ENCODE measurements around the gene MYO1F.
"Not testable (repeated sequence)": the region's sequence is repeated elsewhere in the genome, so short reads cannot be mapped to it uniquely, and the experiment has no call there.

The MYO1F gene

GRCh38 chr19:8517551-8518442 is 59.4 kb downstream of the MYO1F start:
- DNase-seq (ENCODE audit: low read depth): peak; percentile 32

GRCh38 chr19:8515317-8515716 is 61.9 kb downstream of the MYO1F start:
- DNase-seq (ENCODE audit: low read depth): peak; percentile 41

- DNase-seq (ENCODE audit: low read depth): not testable (repeated sequence)
Observed at GRCh38 chr19:8514505-8515009, 62.7 kb downstream of the MYO1F start.

DNA sequence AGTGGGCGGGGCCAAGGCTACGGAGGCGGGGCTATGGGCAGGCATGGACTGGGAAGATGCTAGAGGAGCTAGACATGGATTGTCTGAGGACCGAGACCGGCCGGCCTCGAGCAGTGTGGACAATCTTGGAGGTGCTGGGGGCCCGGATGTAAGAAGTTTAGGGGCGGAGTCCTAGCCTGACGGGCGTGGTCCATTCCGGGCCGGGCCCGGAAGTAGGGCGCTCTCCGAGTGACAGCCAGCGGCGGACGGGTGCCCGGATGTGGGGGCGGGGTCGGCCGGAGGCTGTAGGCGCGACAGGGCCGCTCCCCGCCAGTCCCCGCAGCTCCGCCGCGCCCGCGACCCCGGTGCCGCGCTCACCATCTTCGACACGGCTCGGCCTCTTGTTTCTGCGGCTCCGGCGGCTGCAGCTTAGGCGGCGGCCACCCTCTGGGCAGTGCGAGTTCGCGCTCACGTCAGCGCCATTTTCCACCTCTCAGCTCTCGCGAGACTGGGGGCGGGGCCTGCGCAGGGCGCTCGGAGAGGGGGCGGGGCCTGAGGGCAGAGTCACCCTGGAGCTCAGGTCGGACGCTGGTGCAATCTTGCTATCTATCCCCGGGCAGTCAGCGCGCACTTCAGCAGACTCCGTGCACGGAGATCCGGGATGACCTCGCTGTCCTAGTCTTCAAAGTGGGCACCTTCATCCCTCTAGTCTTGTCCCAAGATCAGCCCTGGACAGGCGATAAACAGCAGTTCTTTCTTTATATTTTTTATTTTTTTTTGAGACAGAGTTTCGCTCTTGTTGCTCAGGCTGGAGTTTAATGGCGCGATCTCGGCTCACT is 63.3 kb downstream of the MYO1F start, which contains the start of gene ZNF414:
Gene ZNF414 (minus strand): TSS at position 481 of the 818 bp plus-strand sequence. CDS start 121 bp downstream, at position 360.
- peak; percentile 95 for DNase-seq (ENCODE audit: low read depth)

- no peak for DNase-seq (ENCODE audit: low read depth)
Observed at GRCh38 chr19:8513036-8513686, 64.1 kb downstream of the MYO1F start.

GRCh38 chr19:8512115-8512967 is 64.9 kb downstream of the MYO1F start:
- DNase-seq (ENCODE audit: low read depth): no peak

DNA sequence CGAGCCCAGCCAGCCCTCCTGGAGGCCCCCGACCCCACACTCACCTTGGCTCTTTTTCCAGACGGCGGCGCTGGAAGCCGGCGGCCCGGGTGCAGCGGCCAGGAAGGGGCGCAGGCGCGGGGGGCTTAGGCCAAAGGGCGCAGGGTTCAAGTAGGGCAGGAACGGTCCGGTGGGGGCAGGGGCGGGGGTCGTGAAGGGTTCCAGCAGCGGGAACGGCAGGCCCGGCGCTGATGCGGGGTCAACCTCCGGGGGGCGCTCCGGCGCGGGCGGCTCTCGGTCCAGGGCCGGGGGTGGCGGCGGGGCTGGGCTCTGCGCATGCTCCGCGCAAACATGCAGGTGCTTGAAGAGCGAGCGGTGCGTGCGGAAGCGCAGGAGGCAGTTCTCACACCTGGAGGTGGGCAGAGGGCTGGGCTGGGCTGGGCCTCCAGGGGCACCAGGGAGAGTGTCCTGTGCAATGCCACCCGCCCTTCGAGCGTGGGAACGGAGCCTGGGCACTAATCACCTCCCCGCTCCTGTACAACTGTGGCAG is 65.6 kb downstream of the MYO1F start:
- DNase-seq (ENCODE audit: low read depth): no peak

GRCh38 chr19:8510589-8511115 is 66.6 kb downstream of the MYO1F start:
- no peak for DNase-seq (ENCODE audit: low read depth)

DNA sequence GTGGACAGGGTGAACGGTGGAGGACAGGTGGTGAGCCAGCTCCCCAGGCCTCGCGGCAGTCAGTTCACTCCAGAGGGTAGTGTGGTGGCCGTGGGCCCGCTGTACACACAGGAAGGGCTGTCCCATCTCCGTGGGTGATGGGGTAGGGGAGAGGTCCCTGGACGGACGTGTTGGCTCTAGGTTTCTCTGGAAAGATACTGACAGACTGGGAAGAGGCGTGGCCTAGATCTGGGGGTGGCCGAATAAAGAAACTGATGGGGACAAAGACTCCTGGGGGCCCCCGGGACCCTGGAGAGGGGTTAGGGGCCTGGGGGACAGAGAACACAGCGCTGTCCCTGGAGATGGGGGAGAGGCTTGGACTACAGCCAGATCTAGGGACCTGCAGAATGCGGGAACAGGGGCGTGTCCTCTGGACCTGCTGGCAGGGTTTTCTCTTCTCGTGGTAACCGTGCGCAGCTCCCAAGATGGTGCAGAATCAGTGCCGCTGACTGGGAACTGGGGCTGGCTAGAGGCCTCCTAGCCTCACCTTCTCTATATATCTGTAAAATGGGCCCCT is 70.8 kb downstream of the MYO1F start:
- no peak for DNase-seq (ENCODE audit: low read depth)

- peak; percentile 41 for DNase-seq (ENCODE audit: low read depth)
Observed at GRCh38 chr19:8505680-8506401, 71.4 kb downstream of the MYO1F start.

- no peak for DNase-seq (ENCODE audit: low read depth)
Observed at GRCh38 chr19:8504919-8505318, 72.3 kb downstream of the MYO1F start.

DNA sequence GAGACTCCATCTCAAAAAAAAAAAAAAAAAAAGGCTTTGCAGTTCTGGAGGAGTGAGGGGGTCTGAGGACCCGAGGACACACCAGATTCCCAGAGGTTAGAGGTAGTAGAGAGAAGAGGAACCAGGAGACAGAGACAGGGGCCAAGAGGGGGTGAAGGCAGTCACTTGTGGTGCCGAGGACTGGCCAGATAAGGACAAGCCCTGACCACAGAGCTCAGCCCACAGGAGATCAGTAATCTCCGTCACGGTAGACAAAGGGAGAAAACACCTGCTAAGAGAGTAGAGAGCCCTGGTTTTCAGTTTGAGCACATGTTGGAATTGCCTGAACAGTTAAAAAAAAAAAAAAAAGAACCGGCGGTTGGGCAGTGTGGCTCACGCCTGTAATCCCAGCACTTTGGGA is 73.1 kb downstream of the MYO1F start:
- no peak for DNase-seq (ENCODE audit: low read depth)

GRCh38 chr19:8503510-8503909 is 73.7 kb downstream of the MYO1F start:
- no peak for DNase-seq (ENCODE audit: low read depth)

- DNase-seq (ENCODE audit: low read depth): no peak
Observed at GRCh38 chr19:8501981-8502380, 75.3 kb downstream of the MYO1F start.

GRCh38 chr19:8501516-8501915 is 75.7 kb downstream of the MYO1F start:
- no peak for DNase-seq (ENCODE audit: low read depth)

DNA sequence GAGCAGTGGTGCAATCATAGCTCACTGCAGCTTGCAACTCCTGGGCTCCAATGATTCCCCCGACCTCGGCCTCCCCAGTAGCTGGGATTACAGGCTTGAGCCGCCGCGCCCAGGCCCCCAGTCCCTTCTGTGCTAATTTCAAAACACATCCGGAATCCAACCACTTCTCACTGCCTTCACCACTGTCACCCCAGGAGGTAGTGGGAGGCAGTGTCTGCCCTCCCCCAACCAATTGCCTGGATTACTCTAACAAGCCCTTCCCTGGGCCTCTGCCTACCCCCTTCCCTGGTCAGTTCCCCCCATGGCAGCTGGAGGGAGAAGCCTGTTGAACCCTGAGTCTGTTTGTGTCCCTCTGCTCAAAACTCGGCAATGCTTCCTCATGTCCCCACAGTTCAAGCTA is 77.1 kb downstream of the MYO1F start:
- DNase-seq (ENCODE audit: low read depth): no peak

DNA sequence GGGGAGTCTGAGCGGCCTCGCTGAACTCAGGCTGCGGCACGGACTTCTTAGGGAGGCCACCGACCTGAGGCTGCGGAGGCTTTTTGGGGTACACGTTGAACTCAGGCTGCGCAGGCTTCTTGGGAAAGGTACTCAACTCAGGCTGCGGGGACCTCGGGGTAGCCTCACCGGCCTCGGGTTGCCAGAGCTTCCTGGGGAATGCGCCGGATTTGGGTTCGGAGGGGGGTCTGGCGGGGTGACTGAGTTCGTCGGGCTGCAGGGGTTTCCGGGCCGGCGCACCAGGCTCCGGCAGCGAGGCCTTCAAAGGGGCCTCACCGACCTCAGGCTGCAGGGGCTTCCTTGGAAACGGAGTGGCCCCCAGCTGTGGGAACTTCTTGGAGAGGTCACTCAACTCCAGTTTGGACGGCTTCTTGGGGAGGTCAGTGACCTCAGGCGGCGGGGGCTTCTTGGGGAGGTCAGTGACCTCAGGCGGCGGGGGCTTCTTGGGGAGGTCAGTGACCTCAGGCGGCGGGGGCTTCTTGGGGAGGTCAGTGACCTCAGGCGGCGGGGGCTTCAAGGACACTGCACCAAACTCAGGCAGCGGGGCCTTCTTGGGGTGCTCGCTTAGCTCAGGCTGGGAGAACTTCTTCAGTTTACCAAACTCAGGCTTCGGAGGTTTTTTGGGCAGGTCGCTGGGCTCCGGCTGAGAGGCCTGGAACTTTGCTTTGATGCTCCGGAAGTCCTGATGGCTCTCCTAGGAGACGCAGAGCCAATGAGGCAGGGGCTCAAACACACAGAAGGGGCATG is 78.0 kb downstream of the MYO1F start:
- no peak for DNase-seq (ENCODE audit: low read depth)

DNA sequence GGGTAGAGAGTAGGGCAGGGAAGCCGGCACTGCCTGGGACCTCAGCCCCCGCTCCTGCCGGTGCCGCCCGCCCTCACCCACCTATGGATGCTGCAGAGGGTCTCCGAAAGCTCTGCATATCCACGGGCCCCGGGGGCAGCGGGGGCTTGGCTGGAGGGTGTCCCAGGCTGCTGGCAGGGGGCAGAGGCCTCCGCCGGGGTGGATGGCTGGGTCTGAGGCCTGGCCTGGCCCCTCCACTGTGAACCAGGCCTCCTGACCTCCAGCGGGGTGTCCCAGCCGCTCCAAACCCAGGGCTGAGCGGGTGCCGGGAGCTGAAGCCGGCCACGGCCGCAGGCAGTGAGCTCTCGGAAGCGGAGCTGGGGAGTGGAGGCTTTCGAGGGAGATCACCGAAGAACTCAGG is 78.9 kb downstream of the MYO1F start:
- DNase-seq (ENCODE audit: low read depth): no peak

DNA sequence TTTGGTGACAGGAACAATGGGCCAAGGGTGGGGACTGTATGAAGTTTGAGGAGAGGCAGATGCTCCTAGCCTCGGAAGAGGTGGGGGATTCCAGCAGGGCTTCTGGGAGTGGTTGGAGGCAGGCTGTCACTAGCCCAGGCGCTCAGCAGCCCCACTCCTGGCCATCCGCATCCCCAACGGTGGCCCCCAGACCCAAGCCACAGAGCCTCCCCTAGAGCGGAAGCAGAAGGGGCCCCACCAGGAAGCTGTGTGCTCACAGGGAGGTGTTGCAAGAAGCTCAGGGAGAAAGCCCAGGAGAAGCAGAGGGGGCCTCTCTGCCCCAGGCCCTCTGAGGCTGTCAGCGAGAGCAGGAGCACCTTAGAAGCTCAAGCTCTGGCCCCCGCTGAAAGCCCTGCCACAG is 83.1 kb downstream of the MYO1F start:
- DNase-seq (ENCODE audit: low read depth): no peak

Data from activated gamma-delta T cell treated with anti-CD3 and anti-CD28 coated beads, Interleukin-2, amount 50 U/mL, for 16 hours (primary cell).